ENCODE data around the gene SMAD3.
A peak's percentile ranks its signal among the peaks of the same experiment; 100 is the strongest.
"Not testable (repeated sequence)": the region's sequence is repeated elsewhere in the genome, so short reads cannot be mapped to it uniquely, and the experiment has no call there.

Gene SMAD3

GRCh38 chr15:67064607-67065530 is 533 bp upstream of the SMAD3 start:
- Mint-ChIP-seq H3K4me1 (ENCODE audit: low read depth) (peaks cover 47% of the 10 kb centered on the region), H3K36me3 (ENCODE audit: low read depth) (peaks cover 12% of the 10 kb centered on the region), H3K27ac (peak overlapping the region; percentile 19), H3K27me3 (peaks cover 16% of the 10 kb centered on the region), H3K9me3 (no peaks in the 10 kb centered on the region), H3K4me3 (peak overlapping the region; percentile 51)
- peak; percentile 71 for DNase-seq

GRCh38 chr15:67066041-67066958 is 898 bp downstream of the SMAD3 start:
- Mint-ChIP-seq H3K9me3 (no peaks in the 10 kb centered on the region), H3K4me1 (ENCODE audit: low read depth) (peaks cover 59% of the 10 kb centered on the region), H3K27me3 (peaks cover 16% of the 10 kb centered on the region), H3K4me3 (peak overlapping the region; percentile 90), H3K36me3 (ENCODE audit: low read depth) (peaks cover 26% of the 10 kb centered on the region), H3K27ac (peak overlapping the region; percentile 94)
- peak; percentile 68 for DNase-seq

DNA sequence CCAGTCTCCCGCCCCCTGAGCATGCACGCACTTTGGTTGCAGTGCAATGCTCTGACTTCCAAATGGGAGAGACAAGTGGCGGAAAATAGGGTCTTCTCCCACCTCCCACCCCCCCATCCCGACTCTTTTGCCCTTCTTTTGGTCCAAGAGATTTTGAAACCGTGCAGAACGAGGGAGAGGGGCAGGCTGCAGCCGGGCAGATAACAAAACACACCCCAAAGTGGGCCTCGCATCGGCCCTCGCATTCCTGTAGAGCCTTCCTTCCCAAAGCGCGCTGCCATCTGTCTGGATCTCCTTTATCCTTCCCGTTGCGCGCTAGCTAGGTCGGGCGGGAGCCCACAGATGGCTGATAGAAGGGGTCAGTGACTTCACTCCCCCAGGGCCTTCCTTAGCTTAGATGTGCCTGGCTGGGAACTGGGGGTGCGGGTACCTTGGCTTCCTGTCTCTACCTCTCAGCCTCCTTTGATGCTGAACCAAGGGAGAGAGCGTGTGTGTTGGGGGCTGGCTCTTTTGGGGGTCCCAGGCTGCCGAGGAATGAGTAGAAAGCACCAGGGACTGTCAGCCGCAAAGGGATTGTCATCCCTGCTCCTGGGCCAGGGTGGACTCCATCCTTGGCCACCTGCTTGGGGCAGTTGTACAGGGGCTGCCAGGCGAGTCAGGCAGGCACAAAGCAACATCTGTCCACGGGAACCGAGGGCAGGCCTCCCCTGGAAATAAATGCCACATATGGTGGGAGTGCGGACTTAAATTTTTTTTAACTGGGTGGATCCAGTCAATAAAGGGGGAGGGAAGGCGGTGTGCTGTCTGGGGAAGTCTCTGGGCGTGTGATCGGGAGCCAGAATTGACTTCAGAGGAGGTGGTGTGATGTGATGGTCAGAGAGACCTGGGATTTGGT is 1.8 kb downstream of the SMAD3 start:
- peaks cover 62% of the 10 kb centered on the region for H3K4me1 Mint-ChIP-seq (ENCODE audit: low read depth)
- H3K9me3 Mint-ChIP-seq: no peaks in the 10 kb centered on the region
- H3K27ac Mint-ChIP-seq: peak overlapping the region; percentile 94
- H3K4me3 Mint-ChIP-seq: peak overlapping the region; percentile 90
- H3K27me3 Mint-ChIP-seq: peaks cover 16% of the 10 kb centered on the region
- DNase-seq: no peak
- peaks cover 29% of the 10 kb centered on the region for H3K36me3 Mint-ChIP-seq (ENCODE audit: low read depth)

DNA sequence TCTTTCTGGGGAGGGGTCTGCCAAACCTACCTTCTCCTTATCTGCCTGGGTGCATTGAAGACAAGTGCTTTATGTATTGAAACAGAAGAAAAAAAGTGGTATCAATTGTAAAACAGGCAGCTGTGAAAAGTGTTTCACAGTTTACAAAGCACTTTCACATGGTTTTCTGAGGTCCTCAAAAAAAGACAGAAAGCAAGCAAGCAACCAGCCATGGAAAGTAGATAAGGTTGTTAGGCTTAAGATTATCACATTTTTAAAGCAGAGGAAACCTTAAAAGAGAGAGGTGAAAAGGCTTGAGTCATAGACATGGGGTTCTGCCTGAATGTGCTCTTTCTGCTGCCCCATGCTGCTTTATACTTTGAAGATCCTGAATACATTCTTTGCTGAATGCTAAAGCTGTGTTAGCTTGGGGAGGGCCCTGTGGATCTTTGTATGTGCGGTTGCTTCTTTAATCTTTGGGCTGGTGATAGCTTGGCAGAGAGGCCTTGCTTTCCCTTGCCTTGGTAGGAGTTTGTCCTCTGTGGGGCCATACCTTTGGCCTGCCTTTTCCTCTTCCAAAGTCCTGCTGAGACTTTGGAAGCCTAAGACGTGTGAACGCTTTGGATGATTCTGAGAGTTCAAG is 2.6 kb downstream of the SMAD3 start:
- Mint-ChIP-seq H3K27me3 (peaks cover 15% of the 10 kb centered on the region), H3K36me3 (ENCODE audit: low read depth) (peaks cover 35% of the 10 kb centered on the region), H3K4me1 (ENCODE audit: low read depth) (peaks cover 70% of the 10 kb centered on the region), H3K27ac (peak overlapping the region; percentile 94), H3K4me3 (peak overlapping the region; percentile 90), H3K9me3 (no peaks in the 10 kb centered on the region)
- no peak for DNase-seq

DNA sequence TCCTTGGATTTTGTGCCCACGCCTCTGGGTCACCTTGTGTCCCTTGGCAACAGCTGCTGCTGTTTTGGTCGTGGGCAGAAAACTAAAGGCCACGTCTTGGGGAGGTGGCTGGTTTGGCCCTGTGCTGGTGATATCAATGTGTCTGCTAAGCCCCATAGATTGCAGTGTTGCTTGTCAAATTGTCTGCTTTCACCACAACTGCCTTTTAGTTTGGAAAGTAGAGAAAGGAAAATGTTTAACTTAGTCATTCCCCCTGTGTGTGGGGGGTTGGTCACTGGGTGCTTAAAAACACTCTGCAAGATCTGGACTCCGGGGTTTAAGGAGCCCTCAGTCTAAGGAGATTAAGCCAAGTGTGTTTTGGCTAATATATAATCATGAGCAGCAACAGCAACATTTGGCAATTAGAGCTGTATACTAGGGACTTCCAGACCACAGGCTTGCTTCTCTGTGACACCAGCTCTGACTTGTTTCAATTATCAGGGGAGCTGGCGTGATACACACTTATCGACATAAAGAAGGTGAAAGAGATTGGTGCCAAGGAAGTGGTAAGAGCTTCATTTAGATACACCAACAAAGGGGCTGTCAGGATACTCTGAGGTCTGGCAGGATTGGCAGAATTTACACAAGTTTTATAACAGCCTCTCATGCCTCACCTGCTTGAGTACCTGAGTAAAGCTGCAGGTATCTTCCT is 3.5 kb downstream of the SMAD3 start:
- peaks cover 38% of the 10 kb centered on the region for H3K36me3 Mint-ChIP-seq (ENCODE audit: low read depth)
- no peak for DNase-seq

DNA sequence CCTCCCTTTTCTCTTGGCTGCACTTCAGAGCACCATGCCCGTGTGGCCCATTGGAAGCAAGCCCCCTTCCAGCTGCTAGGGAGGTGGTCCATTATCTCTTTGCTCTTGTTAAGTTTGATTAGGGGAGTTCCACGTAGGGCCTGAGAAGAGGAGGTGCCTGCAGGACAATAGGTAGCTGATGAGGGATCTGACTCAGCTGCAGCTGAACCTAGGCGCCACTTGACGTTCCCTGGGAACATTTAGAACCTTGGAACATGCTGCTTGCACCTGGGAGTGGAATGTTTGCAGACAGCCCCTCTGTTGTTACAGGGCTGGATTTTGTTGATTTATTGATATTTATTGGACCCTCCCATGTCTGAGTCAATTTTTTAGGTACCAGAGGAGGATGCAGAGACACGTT is 4.7 kb downstream of the SMAD3 start:
- Mint-ChIP-seq H3K27ac (no peak overlapping the region), H3K4me1 (ENCODE audit: low read depth) (peaks cover 75% of the 10 kb centered on the region), H3K27me3 (no peaks in the 10 kb centered on the region), H3K36me3 (ENCODE audit: low read depth) (peaks cover 42% of the 10 kb centered on the region), H3K4me3 (peak overlapping the region; percentile 10), H3K9me3 (no peaks in the 10 kb centered on the region)
- DNase-seq: no peak

More for the DNA sequence above, 3.5 kb downstream of the SMAD3 start:
- Mint-ChIP-seq H3K4me3 (peak overlapping the region; percentile 90), H3K4me1 (ENCODE audit: low read depth) (peaks cover 72% of the 10 kb centered on the region), H3K9me3 (no peaks in the 10 kb centered on the region), H3K27me3 (peaks cover 7% of the 10 kb centered on the region), H3K27ac (peak overlapping the region; percentile 94)

DNA sequence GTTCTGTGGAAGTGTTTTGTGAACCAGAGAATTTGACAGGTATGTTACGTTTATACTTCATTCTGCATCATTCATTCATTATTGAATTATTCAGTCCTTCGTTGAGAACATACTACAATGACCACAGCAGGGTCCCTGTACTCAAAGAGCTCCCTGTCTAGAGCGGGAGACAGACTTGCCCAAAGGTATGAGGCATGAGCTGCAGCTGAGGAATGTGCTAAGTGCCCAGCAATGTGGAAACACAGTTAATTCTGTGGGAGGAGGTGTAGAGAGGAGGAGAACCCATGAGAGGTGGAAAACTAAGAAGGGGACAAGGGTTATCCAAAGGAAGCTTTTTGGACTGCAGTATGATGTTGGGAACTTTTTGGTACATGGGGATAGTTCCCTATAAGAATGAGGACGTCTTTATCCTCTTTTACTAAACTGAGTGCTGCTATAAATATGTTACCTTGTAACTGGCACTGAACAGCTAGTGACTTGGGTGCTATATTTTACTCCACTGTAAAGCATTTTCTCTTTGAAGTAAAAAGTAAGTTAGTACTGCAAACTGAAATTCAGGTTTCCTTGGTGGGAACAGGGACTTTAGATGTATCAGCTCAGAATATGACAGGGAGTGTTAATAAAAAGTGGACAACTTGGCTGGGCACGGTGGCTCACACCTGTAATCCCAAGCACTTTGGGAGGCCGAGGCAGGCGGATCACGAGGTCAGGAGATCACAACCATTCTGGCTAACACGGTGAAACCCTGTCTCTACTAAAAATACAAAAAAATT is 5.7 kb downstream of the SMAD3 start:
- no peaks in the 10 kb centered on the region for H3K9me3 Mint-ChIP-seq
- DNase-seq: no peak
- H3K36me3 Mint-ChIP-seq (ENCODE audit: low read depth): peaks cover 46% of the 10 kb centered on the region
- no peaks in the 10 kb centered on the region for H3K27me3 Mint-ChIP-seq
- no peak overlapping the region for H3K27ac Mint-ChIP-seq
- H3K4me1 Mint-ChIP-seq (ENCODE audit: low read depth): peaks cover 82% of the 10 kb centered on the region
- no peak overlapping the region for H3K4me3 Mint-ChIP-seq

DNA sequence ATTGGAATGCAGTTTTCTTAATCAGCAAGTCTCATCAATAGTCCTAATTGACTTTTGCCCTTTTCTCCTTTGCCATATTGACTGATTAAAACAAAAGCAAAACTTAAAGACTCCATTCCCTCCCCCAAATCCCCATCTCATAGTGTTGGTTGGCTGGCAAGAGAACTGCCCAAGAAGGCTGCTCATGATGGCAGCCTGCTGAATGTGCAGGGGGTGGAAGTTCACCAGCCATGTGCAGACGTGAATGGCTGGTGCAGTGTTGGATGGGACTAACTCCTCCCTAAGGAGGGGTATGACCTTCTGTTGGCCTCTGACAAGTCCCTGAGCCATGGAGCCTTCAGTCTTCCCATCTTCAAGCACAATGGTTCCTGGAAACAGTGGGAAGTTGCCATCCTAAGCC is 7.0 kb downstream of the SMAD3 start:
- Mint-ChIP-seq H3K27ac (peak overlapping the region; percentile 45), H3K27me3 (no peaks in the 10 kb centered on the region), H3K4me1 (ENCODE audit: low read depth) (peaks cover 89% of the 10 kb centered on the region), H3K4me3 (no peak overlapping the region), H3K9me3 (no peaks in the 10 kb centered on the region), H3K36me3 (ENCODE audit: low read depth) (peaks cover 42% of the 10 kb centered on the region)
- DNase-seq: no peak

GRCh38 chr15:67072958-67073357 is 7.6 kb downstream of the SMAD3 start:
- H3K9me3 Mint-ChIP-seq: no peaks in the 10 kb centered on the region
- peaks cover 40% of the 10 kb centered on the region for H3K36me3 Mint-ChIP-seq (ENCODE audit: low read depth)
- no peak for DNase-seq
- H3K4me3 Mint-ChIP-seq: no peak overlapping the region
- peaks cover 89% of the 10 kb centered on the region for H3K4me1 Mint-ChIP-seq (ENCODE audit: low read depth)
- H3K27ac Mint-ChIP-seq: peak overlapping the region; percentile 72
- H3K27me3 Mint-ChIP-seq: no peaks in the 10 kb centered on the region

DNA sequence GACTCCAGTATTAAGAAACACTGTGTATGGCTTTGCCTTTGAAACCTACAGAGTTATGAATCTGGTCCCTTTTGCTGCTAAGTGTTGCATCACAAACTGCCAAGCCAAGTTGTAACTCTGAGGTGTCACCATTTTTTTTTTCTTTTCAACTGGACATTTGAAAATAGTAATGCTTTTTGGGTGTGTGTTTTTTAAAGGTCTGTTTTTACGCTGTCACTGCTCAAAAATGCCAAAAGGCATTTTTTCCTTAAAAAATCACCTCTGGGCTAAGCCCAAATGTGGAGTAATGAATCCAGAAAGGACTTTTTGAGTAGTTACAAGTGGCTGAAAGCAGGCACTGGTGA is 9.5 kb downstream of the SMAD3 start:
- H3K27me3 Mint-ChIP-seq: no peaks in the 10 kb centered on the region
- H3K27ac Mint-ChIP-seq: peak overlapping the region; percentile 64
- DNase-seq: no peak
- H3K36me3 Mint-ChIP-seq (ENCODE audit: low read depth): peaks cover 47% of the 10 kb centered on the region
- no peak overlapping the region for H3K4me3 Mint-ChIP-seq
- H3K9me3 Mint-ChIP-seq: no peaks in the 10 kb centered on the region
- H3K4me1 Mint-ChIP-seq (ENCODE audit: low read depth): peaks cover 84% of the 10 kb centered on the region

GRCh38 chr15:67075555-67076135 is 10.2 kb downstream of the SMAD3 start:
- H3K36me3 Mint-ChIP-seq (ENCODE audit: low read depth): peaks cover 44% of the 10 kb centered on the region
- H3K4me3 Mint-ChIP-seq, H3K27me3 Mint-ChIP-seq, DNase-seq, H3K9me3 Mint-ChIP-seq: not testable (repeated sequence)
- peak overlapping the region; percentile 89 for H3K27ac Mint-ChIP-seq
- H3K4me1 Mint-ChIP-seq (ENCODE audit: low read depth): peaks cover 85% of the 10 kb centered on the region

- peak overlapping the region; percentile 89 for H3K27ac Mint-ChIP-seq
- H3K9me3 Mint-ChIP-seq: no peaks in the 10 kb centered on the region
- peaks cover 41% of the 10 kb centered on the region for H3K36me3 Mint-ChIP-seq (ENCODE audit: low read depth)
- H3K4me1 Mint-ChIP-seq (ENCODE audit: low read depth): peaks cover 86% of the 10 kb centered on the region
- H3K4me3 Mint-ChIP-seq: no peak overlapping the region
- DNase-seq: peak; percentile 61
- no peaks in the 10 kb centered on the region for H3K27me3 Mint-ChIP-seq
These were observed 10.9 kb downstream of the SMAD3 start for GRCh38 chr15:67076147-67076843.

Measured in activated T-cell treated with anti-CD3 and anti-CD28 coated beads, Interleukin-2, amount 50 U/mL, for 24 hours (primary cell).